A673 (cell line): ENCODE measurements around the gene ATP7A.

ENCODE experiments used
- EZH2 ChIP-seq: fragments of 200-600 bp; sonication (generic); IDR thresholded peaks from 2 replicates; pipeline ENCODE4 v1.6.1; 2017; ENCODE audit warnings: borderline replicate concordance, low read depth, mild to moderate bottlenecking, mixed read lengths, antibody characterized with exemption, low read length; ENCODE audit not compliant: poor library complexity, severe bottlenecking
- TF ChIP-seq, protein P1 (sequence below): fragments of 300-800, 200-600 bp; sonication (generic); conservative IDR thresholded peaks from 2 replicates; pipeline ENCODE4 v1.5.1; 2017; ENCODE audit warnings: low read depth, mild to moderate bottlenecking, antibody characterized with exemption, low read length, moderate library complexity, mixed read lengths

DNA sequence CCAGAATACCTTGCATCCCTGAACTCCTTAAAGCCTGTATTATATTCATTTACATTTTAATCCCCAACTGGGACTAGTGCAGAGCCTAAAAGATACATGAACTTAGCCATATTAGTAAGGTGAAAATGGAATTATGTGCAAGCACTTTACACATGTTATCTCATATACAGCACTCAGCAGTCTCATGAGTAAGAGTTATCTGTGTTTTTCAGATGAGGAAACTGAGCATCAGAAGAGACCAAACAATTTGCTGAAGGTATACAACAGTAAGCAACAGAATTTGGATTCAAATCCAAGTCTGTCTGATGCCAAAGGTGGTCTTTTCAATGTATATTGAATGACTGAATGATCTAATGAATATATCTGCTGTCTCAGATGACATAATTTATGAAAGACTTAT, 12.3 kb downstream of the ATP7A start:
- no peak for TF ChIP-seq EZH2
- TF ChIP-seq, protein P1, sequence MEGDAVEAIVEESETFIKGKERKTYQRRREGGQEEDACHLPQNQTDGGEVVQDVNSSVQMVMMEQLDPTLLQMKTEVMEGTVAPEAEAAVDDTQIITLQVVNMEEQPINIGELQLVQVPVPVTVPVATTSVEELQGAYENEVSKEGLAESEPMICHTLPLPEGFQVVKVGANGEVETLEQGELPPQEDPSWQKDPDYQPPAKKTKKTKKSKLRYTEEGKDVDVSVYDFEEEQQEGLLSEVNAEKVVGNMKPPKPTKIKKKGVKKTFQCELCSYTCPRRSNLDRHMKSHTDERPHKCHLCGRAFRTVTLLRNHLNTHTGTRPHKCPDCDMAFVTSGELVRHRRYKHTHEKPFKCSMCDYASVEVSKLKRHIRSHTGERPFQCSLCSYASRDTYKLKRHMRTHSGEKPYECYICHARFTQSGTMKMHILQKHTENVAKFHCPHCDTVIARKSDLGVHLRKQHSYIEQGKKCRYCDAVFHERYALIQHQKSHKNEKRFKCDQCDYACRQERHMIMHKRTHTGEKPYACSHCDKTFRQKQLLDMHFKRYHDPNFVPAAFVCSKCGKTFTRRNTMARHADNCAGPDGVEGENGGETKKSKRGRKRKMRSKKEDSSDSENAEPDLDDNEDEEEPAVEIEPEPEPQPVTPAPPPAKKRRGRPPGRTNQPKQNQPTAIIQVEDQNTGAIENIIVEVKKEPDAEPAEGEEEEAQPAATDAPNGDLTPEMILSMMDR = no peak
